OCI-LY3 (cell line): ENCODE results near the gene ST3GAL6.

ENCODE experiments used
- H2AFZ ChIP-seq: fragments of 200-600, 300-600 bp; shearing (Covaris generic); 2 replicates; pipeline ENCODE4 v1.6.0; 2014; ENCODE audit warnings: antibody characterized with exemption, low read depth, low read length
- H3K27ac ChIP-seq: fragments of 200-600, 300-600 bp; sonication (generic); 2 replicates; pipeline ENCODE4 v1.5.1; 2014; ENCODE audit warnings: mild to moderate bottlenecking, low read length, moderate library complexity, mixed read lengths
- H3K27me3 ChIP-seq: fragments of 200-600, 300-600 bp; sonication (generic); 2 replicates; pipeline ENCODE4 v1.6.1; 2014; ENCODE audit warnings: low read depth, low read length, mixed read lengths
- H3K36me3 ChIP-seq: fragments of 200-600, 300-600 bp; sonication (generic); replicated peaks from 2 replicates; pipeline ENCODE3; 2014; ENCODE audit warnings: low read depth, low read length, mixed read lengths
- H3K4me1 ChIP-seq: fragments of 300-600, 200-600 bp; sonication (generic); 2 replicates; pipeline ENCODE4 v1.6.1; 2014; ENCODE audit warnings: low read length, mixed read lengths
- H3K4me2 ChIP-seq: fragments of 200-600, 300-600 bp; sonication (generic); 2 replicates; pipeline ENCODE4 v1.6.1; 2014; ENCODE audit warnings: low read length, mixed read lengths
- H3K4me3 ChIP-seq: fragments of 300-600, 200-600 bp; sonication (generic); 2 replicates; pipeline ENCODE4 v1.5.1; 2014; ENCODE audit warnings: antibody characterized with exemption, mild to moderate bottlenecking, low read length, moderate library complexity
- H3K79me2 ChIP-seq: fragments of 300-600, 200-600 bp; shearing (Covaris generic); 2 replicates; pipeline ENCODE4 v1.6.1; 2014; ENCODE audit warnings: mild to moderate bottlenecking, low read length, mixed read lengths
- H3K9ac ChIP-seq: fragments of 300-600, 200-600 bp; shearing (Covaris generic); 2 replicates; pipeline ENCODE4 v1.6.0; 2014; ENCODE audit warnings: mild to moderate bottlenecking, low read length, moderate library complexity
- H3K9me3 ChIP-seq: fragments of 200-600, 300-600 bp; shearing (Covaris generic); 2 replicates; pipeline ENCODE4 v1.6.1; 2014; ENCODE audit warnings: low read length, mixed read lengths; ENCODE audit not compliant: insufficient read depth
- H4K20me1 ChIP-seq: fragments of 200-600, 300-600 bp; sonication (generic); 2 replicates; pipeline ENCODE4 v1.6.1; 2016; ENCODE audit warnings: low read length, mixed read lengths; ENCODE audit not compliant: insufficient read depth
- CTCF ChIP-seq: fragments of 200-600, 300-600 bp; sonication (generic); IDR thresholded peaks from 2 replicates; pipeline ENCODE4 v1.5.1; 2014; ENCODE audit warnings: antibody characterized with exemption, low read length, low read depth
- EZH2phosphoT487 ChIP-seq: fragments of 200-600 bp; shearing (Covaris generic); IDR thresholded peaks from 2 replicates; pipeline ENCODE4 v1.6.1; 2018; ENCODE audit warnings: antibody characterized with exemption, mixed run types, low read depth

The ST3GAL6 gene

GRCh38 chr3:98732286-98733052 lies 30.7 kb upstream of the ST3GAL6 start:
- Histone ChIP-seq H3K4me3 (no peak overlapping the region), H4K20me1 (no peaks in the 10 kb centered on the region), H3K36me3 (no peaks in the 10 kb centered on the region), H3K27ac (no peak overlapping the region), H3K4me1 (peaks cover 6% of the 10 kb centered on the region), H3K4me2 (no peak overlapping the region), H3K79me2 (no peaks in the 10 kb centered on the region), H3K27me3 (no peaks in the 10 kb centered on the region), H3K9ac (no peak overlapping the region), H3K9me3 (no peaks in the 10 kb centered on the region), H2AFZ (no peak overlapping the region)
- no peak for TF ChIP-seq CTCF
- no peak for TF ChIP-seq EZH2phosphoT487

- TF ChIP-seq EZH2phosphoT487: no peak
- Histone ChIP-seq H3K79me2 (no peaks in the 10 kb centered on the region), H3K4me3 (no peak overlapping the region), H3K9ac (no peak overlapping the region), H3K9me3 (no peaks in the 10 kb centered on the region), H3K36me3 (no peaks in the 10 kb centered on the region), H3K4me1 (peaks cover 6% of the 10 kb centered on the region), H3K4me2 (no peak overlapping the region), H3K27ac (no peak overlapping the region), H3K27me3 (no peaks in the 10 kb centered on the region), H2AFZ (no peak overlapping the region), H4K20me1 (no peaks in the 10 kb centered on the region)
These were observed 29.9 kb upstream of the ST3GAL6 start for GRCh38 chr3:98733053-98733811.

- Histone ChIP-seq H3K27ac (no peak overlapping the region), H3K27me3 (no peaks in the 10 kb centered on the region), H3K9me3 (no peaks in the 10 kb centered on the region), H3K4me3 (no peak overlapping the region), H3K4me2 (no peak overlapping the region), H3K36me3 (no peaks in the 10 kb centered on the region), H3K9ac (no peak overlapping the region), H2AFZ (no peak overlapping the region), H3K4me1 (peaks cover 6% of the 10 kb centered on the region), H3K79me2 (no peaks in the 10 kb centered on the region), H4K20me1 (no peaks in the 10 kb centered on the region)
- no peak for TF ChIP-seq CTCF
- no peak for TF ChIP-seq EZH2phosphoT487
These were observed 29.3 kb upstream of the ST3GAL6 start for GRCh38 chr3:98733812-98734281.

- no peaks in the 10 kb centered on the region for H4K20me1 ChIP-seq
- H3K4me2 ChIP-seq: no peak overlapping the region
- no peak overlapping the region for H3K4me3 ChIP-seq
- H3K79me2 ChIP-seq: no peaks in the 10 kb centered on the region
- H3K9me3 ChIP-seq: no peaks in the 10 kb centered on the region
- no peak overlapping the region for H2AFZ ChIP-seq
- no peak for TF ChIP-seq CTCF
- TF ChIP-seq EZH2phosphoT487: no peak
- H3K36me3 ChIP-seq: no peaks in the 10 kb centered on the region
- no peak overlapping the region for H3K9ac ChIP-seq
- no peaks in the 10 kb centered on the region for H3K27me3 ChIP-seq
- H3K4me1 ChIP-seq: peaks cover 6% of the 10 kb centered on the region
- H3K27ac ChIP-seq: no peak overlapping the region
These were observed 28.8 kb upstream of the ST3GAL6 start for GRCh38 chr3:98734306-98734705.
